ENCODE results near the gene AHCYL1. TPM values are rescaled to one million over a fixed set of nuclear protein-coding genes. Genes with fewer than 3 reads are reported as not detected.

AHCYL1 gene
- total and polyA plus RNA-seq, 12 donors, result 21.9 to 58.9 (median 47.4) TPM

GRCh38 chr1:110043016-110043415 is 58.5 kb downstream of the AHCYL1 start:
- no peak overlapping the region for H3K27ac ChIP-seq
- H3K36me3 ChIP-seq, result peaks cover 8 to 100% (median 96%) of the 10 kb centered on the region in 9 donors
- no peaks in the 10 kb centered on the region for H3K4me1 ChIP-seq
- intact Hi-C loops (cut with DNase I), result no loop called here
- TF ChIP-seq CTCF (IDR thresholded peaks at IDR 0.05), result no peak
- no peak overlapping the region for H3K4me3 ChIP-seq
- no peaks in the 10 kb centered on the region for H3K9me3 ChIP-seq
- H3K27me3 ChIP-seq, result no peaks in the 10 kb centered on the region
- DNase-seq, result no peak
- 95 to 96% methylated on average over 10 of the region's 10 CpGs for WGBS, 2 donors
- no peak for ATAC-seq

GRCh38 chr1:110047463-110047862 is 62.9 kb downstream of the AHCYL1 start:
- TF ChIP-seq CTCF (IDR thresholded peaks at IDR 0.05), result no peak
- intact Hi-C loops (cut with DNase I), result no loop called here
- DNase-seq, result no peak

GRCh38 chr1:110048240-110048639 is 63.7 kb downstream of the AHCYL1 start:
- no peak overlapping the region for H3K4me3 ChIP-seq
- H3K36me3 ChIP-seq, result peaks cover 0 to 100% (median 83%) of the 10 kb centered on the region in 9 donors
- TF ChIP-seq CTCF (IDR thresholded peaks at IDR 0.05), result no peak
- ATAC-seq, result no peak
- intact Hi-C loops (cut with DNase I), result no loop called here
- no peaks in the 10 kb centered on the region for H3K9me3 ChIP-seq
- no peak overlapping the region for H3K27ac ChIP-seq
- no peaks in the 10 kb centered on the region for H3K27me3 ChIP-seq
- DNase-seq, result no peak
- 90 to 92% methylated on average over 5 of the region's 5 CpGs for WGBS, 2 donors
- H3K4me1 ChIP-seq, result peaks cover 0 to 37% (median 19%) of the 10 kb centered on the region in 9 donors

More at GRCh38 chr1:110047463-110047862, 62.9 kb downstream of the AHCYL1 start:
- H3K27me3 ChIP-seq, result no peaks in the 10 kb centered on the region
- no peaks in the 10 kb centered on the region for H3K9me3 ChIP-seq
- peaks cover 0 to 37% (median 19%) of the 10 kb centered on the region in 9 donors for H3K4me1 ChIP-seq
- ATAC-seq, result no peak
- H3K36me3 ChIP-seq, result peaks cover 3 to 100% (median 83%) of the 10 kb centered on the region in 9 donors
- no peak overlapping the region for H3K4me3 ChIP-seq
- no peak overlapping the region for H3K27ac ChIP-seq
- 87 to 88% methylated on average over 3 of the region's 3 CpGs for WGBS, 2 donors

GRCh38 chr1:110048923-110049601 is 64.5 kb downstream of the AHCYL1 start:
- no peak for DNase-seq
- no peak overlapping the region for H3K4me3 ChIP-seq
- peaks cover 0 to 45% (median 19%) of the 10 kb centered on the region in 9 donors for H3K4me1 ChIP-seq
- TF ChIP-seq CTCF (IDR thresholded peaks at IDR 0.05), result no peak
- H3K36me3 ChIP-seq, result peaks cover 0 to 100% (median 81%) of the 10 kb centered on the region in 9 donors
- H3K27ac ChIP-seq, result no peak overlapping the region
- intact Hi-C loops (cut with DNase I), result no loop called here
- ATAC-seq, result peak in 1 of 8 donors; percentile 9
- WGBS, 2 donors, result 76 to 86% methylated on average over 9 of the region's 9 CpGs
- H3K9me3 ChIP-seq, result no peaks in the 10 kb centered on the region
- no peaks in the 10 kb centered on the region for H3K27me3 ChIP-seq

Data from heart right ventricle (tissue), 16 donors.